Left ventricle myocardium inferior (tissue), 1 donor: ENCODE results near the gene EEF2. TPM values are rescaled to one million over a fixed set of nuclear protein-coding genes. Genes with fewer than 3 reads are reported as not detected.

Experiments
- DNase-seq: peaks from one replicate; pipeline ENCODE4 v3.0.0-alpha.2; 2020
- H3K27ac ChIP-seq: fragments of 200-600 bp; replicated peaks from 2 replicates; pipeline ENCODE4 v1.8.0; 2021
- H3K27me3 ChIP-seq: fragments of 200-600 bp; 2 replicates; pipeline ENCODE4 v1.8.0; 2021; ENCODE audit warnings: low read depth
- H3K36me3 ChIP-seq: fragments of 200-600 bp; 2 replicates; pipeline ENCODE4 v1.8.0; 2021
- H3K4me1 ChIP-seq: fragments of 200-600 bp; 2 replicates; pipeline ENCODE4 v1.8.0; 2021
- H3K4me3 ChIP-seq: fragments of 200-600 bp; 2 replicates; pipeline ENCODE4 v1.8.0; 2021; ENCODE audit warnings: mild to moderate bottlenecking, moderate library complexity
- H3K9me3 ChIP-seq: fragments of 200-600 bp; replicated peaks from 2 replicates; pipeline ENCODE4 v1.8.0; 2021
- intact Hi-C: fragments of 100-400 bp; cut with micrococcal nuclease; formaldehyde crosslinking; loops from one replicate; pipeline ENCODE4 v1.11.0; 2022
- total RNA-seq: library from RNA; stranded (reverse); fragmentation: NEBNext Ultra II Directional; extraction: Animal tissue kit (Norgen Biotek cat#: 25700); gene quantifications from one replicate; pipeline ENCODE4 v1.2.1, GENCODE V29; 2021
- TF ChIP-seq, protein P1 (sequence below): fragments of 200-600 bp; IDR thresholded peaks from 2 replicates; pipeline ENCODE4 v1.8.0; 2021; ENCODE audit warnings: antibody characterized with exemption, mild to moderate bottlenecking, borderline replicate concordance
- donor health status: DM: no; HTN: yes; CAD: no; lungs with severe emphysema.

The EEF2 gene
- total RNA-seq, 1 donor from 2014 or later: 2,303 TPM

GRCh38 chr19:3978145-3978544 lies 7.1 kb downstream of the EEF2 start:
- Histone ChIP-seq H3K4me3 (no peak overlapping the region), H3K27ac (no peak overlapping the region), H3K27me3 (no peaks in the 10 kb centered on the region), H3K4me1 (peaks cover 27% of the 10 kb centered on the region), H3K36me3 (peaks cover 82% of the 10 kb centered on the region), H3K9me3 (no peaks in the 10 kb centered on the region)
- no peak for DNase-seq
- TF ChIP-seq, protein P1, sequence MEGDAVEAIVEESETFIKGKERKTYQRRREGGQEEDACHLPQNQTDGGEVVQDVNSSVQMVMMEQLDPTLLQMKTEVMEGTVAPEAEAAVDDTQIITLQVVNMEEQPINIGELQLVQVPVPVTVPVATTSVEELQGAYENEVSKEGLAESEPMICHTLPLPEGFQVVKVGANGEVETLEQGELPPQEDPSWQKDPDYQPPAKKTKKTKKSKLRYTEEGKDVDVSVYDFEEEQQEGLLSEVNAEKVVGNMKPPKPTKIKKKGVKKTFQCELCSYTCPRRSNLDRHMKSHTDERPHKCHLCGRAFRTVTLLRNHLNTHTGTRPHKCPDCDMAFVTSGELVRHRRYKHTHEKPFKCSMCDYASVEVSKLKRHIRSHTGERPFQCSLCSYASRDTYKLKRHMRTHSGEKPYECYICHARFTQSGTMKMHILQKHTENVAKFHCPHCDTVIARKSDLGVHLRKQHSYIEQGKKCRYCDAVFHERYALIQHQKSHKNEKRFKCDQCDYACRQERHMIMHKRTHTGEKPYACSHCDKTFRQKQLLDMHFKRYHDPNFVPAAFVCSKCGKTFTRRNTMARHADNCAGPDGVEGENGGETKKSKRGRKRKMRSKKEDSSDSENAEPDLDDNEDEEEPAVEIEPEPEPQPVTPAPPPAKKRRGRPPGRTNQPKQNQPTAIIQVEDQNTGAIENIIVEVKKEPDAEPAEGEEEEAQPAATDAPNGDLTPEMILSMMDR: no peak
- intact Hi-C loops: no loop called here

GRCh38 chr19:3977242-3978143 lies 7.8 kb downstream of the EEF2 start:
- Histone ChIP-seq H3K27ac (no peak overlapping the region), H3K36me3 (peaks cover 76% of the 10 kb centered on the region), H3K4me3 (no peak overlapping the region), H3K9me3 (no peaks in the 10 kb centered on the region), H3K27me3 (no peaks in the 10 kb centered on the region), H3K4me1 (peaks cover 20% of the 10 kb centered on the region)
- TF ChIP-seq, protein P1: no peak
- no peak for DNase-seq
- intact Hi-C loops: no loop called here

DNA sequence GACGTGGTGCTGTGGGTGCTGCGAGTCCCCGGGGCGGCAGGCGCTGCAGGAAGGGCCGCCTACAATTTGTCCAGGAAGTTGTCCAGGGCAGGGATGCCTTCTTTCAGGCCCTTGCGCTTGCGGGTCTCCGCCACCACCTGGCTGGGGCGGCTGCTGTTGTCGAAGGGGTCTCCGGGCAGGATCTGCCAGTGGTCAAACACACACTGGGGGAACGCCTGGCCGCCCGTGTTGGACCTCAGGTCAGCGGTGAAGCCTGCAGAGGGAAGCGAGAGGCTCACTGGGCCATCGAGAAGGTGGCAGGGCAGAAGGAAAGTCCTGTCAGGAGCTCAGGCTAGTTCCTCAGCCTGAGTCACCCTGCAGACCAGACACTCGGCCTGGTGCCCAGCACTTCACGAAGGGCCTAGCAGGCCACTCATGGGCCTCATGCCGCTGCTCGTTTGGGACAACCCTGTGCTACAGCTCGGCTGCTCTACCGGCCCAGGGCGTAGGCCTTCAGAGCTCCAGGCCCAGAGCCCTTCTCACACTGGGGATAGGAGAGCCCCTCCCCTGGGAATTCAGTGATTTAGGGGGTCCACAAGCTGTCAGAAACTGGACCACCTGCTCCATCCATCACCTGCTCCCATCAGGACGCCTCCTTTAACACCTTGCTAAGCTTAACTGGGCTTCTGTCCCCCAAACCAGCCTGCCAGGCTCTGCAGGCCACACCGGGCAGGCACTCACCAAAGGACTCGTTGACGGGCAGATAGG lies 8.6 kb downstream of the EEF2 start:
- Histone ChIP-seq H3K9me3 (no peaks in the 10 kb centered on the region), H3K27me3 (no peaks in the 10 kb centered on the region), H3K27ac (no peak overlapping the region), H3K4me1 (peaks cover 14% of the 10 kb centered on the region), H3K4me3 (no peak overlapping the region), H3K36me3 (peaks cover 68% of the 10 kb centered on the region)
- no peak for DNase-seq
- intact Hi-C loops: no loop called here
- TF ChIP-seq, protein P1: no peak

DNA sequence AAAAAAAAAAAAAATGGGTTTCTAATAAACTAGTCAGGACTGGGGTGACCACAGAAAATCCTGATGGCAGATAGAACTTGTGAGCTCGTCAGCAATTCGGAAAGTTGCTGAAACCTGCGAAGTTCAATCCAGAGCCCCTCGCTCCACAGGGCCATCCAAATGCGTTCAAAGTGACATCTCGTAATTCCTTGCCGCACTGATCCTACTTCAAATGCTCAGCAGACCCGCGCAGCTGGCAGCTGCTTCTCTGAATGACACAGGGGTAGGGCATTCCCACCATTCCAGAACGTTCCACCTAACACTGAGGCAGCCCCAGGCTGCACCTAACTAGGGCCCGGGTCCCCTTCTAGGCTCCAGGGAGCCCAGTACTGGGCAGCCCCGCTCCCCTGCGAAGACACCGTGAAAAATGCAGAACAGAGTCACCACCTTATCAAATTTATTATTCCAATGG lies 9.6 kb downstream of the EEF2 start:
- TF ChIP-seq, protein P1: no peak
- Histone ChIP-seq H3K4me1 (peaks cover 14% of the 10 kb centered on the region), H3K27ac (no peak overlapping the region), H3K36me3 (peaks cover 58% of the 10 kb centered on the region), H3K27me3 (no peaks in the 10 kb centered on the region), H3K9me3 (no peaks in the 10 kb centered on the region), H3K4me3 (no peak overlapping the region)
- DNase-seq: no peak
- intact Hi-C loops: no loop called here

- Histone ChIP-seq H3K27ac (no peak overlapping the region), H3K4me3 (no peak overlapping the region), H3K36me3 (peaks cover 52% of the 10 kb centered on the region), H3K4me1 (peaks cover 19% of the 10 kb centered on the region), H3K9me3 (no peaks in the 10 kb centered on the region), H3K27me3 (no peaks in the 10 kb centered on the region)
- intact Hi-C loops: no loop called here
- TF ChIP-seq, protein P1: no peak
- DNase-seq: no peak
Observed at GRCh38 chr19:3975144-3975543, 10.1 kb downstream of the EEF2 start.
